GM18526 (cell line): ENCODE data around the gene TBX15.

Experiments
- POLR2A ChIP-seq: IDR thresholded peaks from 3 replicates; pipeline ENCODE4 v1.6.1; 2011; ENCODE audit not compliant: insufficient read length; ENCODE audit errors: extremely low read depth

The TBX15 gene

GRCh38 chr1:118988186-118989005 lies at the start of gene TBX15:
TSS of gene TBX15 (minus strand) at chr1:118988343. CDS start at chr1:118987795, 548 bp downstream.
- no peak for TF ChIP-seq POLR2A

- no peak for TF ChIP-seq POLR2A
These were observed 46.2 kb upstream of the TBX15 start for GRCh38 chr1:119034359-119034758.

DNA sequence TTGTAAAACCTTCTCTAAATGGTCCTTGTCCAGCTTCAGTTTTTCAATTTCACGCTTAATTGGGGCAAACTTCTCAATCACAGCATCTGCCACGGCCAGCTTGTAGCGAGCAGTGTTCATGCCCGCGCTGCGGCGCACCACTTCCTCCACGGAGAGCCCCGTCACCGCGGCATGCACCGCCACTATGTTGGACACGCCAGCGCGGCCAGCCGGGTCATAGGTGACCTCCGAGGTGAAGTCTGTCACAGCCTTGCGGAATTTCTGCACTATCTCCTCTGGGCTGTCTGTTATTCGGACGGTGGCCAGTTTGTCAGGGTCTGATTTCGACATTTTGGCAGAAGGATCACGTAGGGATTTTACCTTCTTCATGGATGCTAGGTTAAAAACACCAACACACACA lies 44.8 kb upstream of the TBX15 start:
- no peak for TF ChIP-seq POLR2A

- TF ChIP-seq POLR2A = no peak
These were observed 39.6 kb upstream of the TBX15 start for GRCh38 chr1:119027759-119028158.

- TF ChIP-seq POLR2A = no peak
These were observed 38.8 kb upstream of the TBX15 start for GRCh38 chr1:119026956-119027355.

- TF ChIP-seq POLR2A = no peak
These were observed 27.4 kb upstream of the TBX15 start for GRCh38 chr1:119015547-119015946.

GRCh38 chr1:119012383-119012782 lies 24.2 kb upstream of the TBX15 start:
- no peak for TF ChIP-seq POLR2A

DNA sequence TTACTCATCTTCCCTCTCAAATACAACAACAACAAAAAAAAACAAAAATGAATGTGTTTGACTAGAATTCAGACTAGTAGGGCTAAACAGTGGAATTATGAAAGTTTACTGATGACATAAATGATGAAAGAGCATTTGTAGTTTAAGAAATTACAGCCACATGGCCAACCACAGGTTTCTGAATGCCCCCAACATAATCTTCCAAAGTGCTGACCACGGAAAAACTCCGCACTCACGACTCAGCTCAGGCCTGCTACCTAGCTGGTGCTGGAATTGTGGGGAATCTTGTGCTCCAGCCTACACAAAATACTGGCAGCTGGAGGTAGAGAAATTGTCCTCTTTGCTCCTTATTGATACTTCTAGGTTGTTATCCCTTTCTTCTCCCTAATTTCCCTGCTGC lies 23.6 kb upstream of the TBX15 start:
- TF ChIP-seq POLR2A = no peak

- no peak for TF ChIP-seq POLR2A
These were observed 23.0 kb upstream of the TBX15 start for GRCh38 chr1:119011116-119011515.

DNA sequence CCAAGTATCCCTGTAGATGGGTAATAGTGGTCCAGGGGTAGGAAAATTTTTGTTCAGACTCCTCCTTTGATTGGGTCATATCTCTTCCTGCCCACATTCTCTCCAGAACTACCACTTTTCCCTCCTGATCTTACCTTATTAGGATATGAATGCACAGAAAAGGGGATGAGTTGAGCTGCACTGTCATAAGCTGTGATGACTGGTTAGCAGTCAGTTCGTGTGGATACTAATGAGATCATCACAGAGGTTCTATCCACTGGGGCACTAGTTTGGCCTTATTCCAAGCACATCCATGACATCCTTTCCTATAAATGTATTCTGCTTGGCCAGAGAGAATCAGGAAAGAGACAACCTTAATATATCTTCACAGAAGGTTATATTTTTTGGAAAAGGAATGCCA lies 22.1 kb upstream of the TBX15 start:
- TF ChIP-seq POLR2A = no peak

DNA sequence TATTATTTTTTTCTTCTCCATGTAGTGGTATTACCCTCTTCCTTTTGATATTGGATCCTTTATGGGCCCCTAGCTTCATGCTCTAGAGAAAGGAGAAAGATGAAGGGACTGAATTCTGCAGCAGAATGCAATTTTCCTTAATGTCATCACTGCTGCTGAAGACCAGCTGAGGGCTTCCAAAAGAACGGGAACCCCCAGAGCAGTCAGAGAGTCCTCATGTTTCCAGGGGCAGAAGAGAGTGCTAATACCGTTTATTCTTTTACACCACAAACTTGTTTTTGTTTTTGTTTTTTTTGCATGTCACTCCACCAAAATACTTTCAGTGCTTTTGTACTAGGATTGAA lies 21.1 kb upstream of the TBX15 start:
- TF ChIP-seq POLR2A = no peak

DNA sequence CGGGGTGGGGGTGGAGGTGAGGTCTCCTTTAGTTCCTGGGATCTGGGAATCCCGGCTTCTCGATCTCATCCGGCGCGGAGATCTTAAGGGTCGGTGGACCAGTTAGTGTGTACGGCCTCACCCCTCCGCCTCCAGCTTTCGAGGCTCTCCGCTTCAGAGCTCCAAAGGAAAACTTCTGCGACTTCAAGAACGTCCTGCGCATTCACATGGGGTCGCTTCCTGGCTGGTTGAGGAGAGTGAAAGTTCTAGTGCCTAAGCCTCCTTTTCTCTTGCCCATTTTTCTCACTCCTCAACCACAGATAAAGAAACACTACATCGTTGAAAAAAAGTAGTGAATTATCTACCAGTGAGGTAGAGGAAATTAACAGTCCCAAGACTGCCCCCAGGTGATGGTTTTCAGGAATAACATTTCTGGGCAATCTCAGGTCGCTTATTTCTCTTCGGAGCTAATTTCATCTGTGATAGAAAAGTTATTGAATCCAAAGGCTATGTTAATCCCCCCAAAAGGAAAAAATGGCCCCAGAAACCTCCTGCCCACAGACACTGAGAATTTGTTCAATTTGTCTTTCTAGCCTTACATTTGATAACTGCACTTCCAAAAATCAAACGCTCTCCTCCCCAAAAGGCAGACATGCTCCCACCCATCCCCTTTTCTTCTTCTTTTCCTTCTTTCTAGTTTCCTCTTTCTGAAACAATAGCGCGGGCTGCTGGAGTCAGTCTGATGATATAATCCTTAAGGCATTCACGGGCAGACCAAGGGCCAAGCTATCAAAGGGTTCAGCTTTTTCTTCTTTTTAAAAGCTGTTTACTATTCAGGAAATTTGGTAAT lies 20.6 kb upstream of the TBX15 start:
- TF ChIP-seq POLR2A = no peak

GRCh38 chr1:119007670-119008482 lies 19.7 kb upstream of the TBX15 start:
- no peak for TF ChIP-seq POLR2A

DNA sequence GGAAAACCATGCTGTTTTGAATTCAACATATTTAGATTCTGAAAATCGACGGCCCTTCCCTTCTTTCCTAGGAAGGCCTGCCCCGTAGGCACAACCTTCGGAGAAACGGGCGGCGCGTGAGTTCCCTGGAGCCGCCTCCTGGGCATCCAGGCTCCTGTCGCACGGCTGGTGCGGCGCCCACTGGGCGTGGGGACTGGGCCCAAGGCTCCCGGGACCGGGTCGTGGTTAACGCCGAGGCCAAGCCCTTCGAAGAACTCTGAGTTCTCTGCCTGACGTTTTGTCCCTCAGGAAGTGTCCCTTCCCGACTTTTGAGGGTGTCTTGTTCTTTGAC lies 19.2 kb upstream of the TBX15 start:
- no peak for TF ChIP-seq POLR2A

DNA sequence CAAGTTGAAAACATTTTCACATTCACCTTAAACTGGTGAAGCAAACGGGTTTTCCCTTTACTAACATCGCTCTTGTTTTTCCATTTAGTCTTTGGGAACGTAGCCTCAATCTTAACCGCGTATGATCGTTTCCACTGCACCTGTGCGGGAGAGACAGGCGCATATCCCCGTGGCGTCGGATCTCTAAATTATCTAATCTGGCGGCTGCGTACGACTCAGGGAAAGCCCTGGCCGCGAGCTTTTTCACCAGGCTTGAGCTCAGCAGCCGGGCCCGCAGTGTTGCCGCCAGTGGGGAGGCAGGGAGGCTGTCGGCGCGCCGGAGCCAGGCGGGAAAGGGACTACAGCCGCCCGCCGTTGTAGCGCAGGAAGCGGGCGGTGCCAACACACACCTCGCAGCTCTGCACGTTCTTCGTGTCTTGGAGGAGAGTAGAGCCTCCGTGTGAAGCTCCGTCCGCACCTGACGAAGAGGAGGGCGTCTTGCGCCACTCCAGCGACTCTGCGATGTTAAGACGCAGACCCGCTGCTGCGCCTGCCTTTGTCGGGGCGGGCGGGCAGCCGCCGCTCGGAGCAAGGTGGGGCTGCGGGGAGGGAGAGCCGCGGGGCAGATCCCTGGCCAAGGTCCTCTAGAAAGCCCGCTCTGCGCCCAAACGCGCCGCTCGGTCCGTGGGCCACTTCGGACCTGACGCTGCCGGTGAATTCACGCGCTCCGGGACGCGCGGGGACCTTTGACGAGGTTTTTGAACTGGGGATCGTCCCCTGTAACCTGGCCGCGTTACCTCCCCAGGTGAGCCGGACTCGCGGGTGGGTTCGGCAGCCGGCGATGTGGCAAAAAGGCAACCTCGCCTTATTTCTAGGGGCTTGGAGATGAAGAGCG lies 18.5 kb upstream of the TBX15 start:
- TF ChIP-seq POLR2A = no peak
